ENCODE data around the gene ABTB2. TPM values are rescaled to one million over a fixed set of nuclear protein-coding genes. Genes with fewer than 3 reads are reported as not detected.

ABTB2 gene
- total RNA-seq, 1 experiment from 2014 or later: 5.5 TPM

DNA sequence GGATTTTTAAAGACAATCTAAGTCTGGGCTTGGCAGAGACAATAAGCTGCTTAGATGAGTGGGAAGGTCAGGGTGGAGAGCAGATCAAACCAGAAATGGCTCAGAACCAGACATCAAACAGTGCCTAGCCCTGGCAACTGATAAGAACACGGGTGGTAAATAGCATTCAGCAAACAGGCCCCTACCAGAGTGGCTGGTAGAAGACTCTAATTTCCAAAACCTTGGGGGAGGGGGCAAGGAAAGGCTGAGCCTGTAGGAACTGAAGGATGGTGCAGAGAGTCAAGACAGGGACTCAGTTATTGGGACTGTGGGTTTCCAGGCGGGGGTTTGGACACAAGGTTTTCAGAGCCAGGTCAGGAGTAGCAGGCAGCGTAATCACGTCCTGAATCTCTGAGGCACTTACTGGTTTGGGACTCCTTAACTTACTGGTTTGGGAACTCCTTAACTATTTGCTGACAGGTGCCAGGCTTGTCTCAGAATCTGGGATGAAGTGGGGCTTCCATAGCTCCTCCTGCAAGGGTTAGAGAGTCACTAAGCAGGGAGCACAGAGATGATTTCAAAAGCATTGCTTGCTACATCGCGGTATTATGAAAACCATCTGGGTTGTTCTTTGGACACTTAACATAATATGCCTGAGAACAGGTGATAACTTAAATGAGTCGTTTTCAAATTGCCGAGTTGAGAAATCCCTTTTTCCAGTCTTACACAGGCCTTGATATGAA, 5.7 kb upstream of the ABTB2 start:
- H2AFZ ChIP-seq (ENCODE audit: low read length): no peak overlapping the region

More for the DNA sequence above, 5.7 kb upstream of the ABTB2 start:
- WGBS (ENCODE audit: extremely low coverage, insufficient read length, low lambda C conversion rate): no CpG with 5 or more reads among the region's 8 CpGs
- no peak overlapping the region for H2BK15ac ChIP-seq (ENCODE audit: low read depth, low read length)
- H2BK20ac ChIP-seq (ENCODE audit: low read depth, low read length, poor library complexity, severe bottlenecking): no peak overlapping the region
- Mint-ChIP-seq H3K4me3 (no peak overlapping the region; a peak in 1 of 5 replicates), H3K27me3 (ENCODE audit: low read depth) (peaks cover 13% of the 10 kb centered on the region), H3K27ac (no peak overlapping the region), H3K36me3 (ENCODE audit: insufficient read depth in 1 of 3, low read depth in 3 of 3) (no peaks in the 10 kb centered on the region), H3K9me3 (no peaks in the 10 kb centered on the region), H3K4me1 (peaks cover 4 to 10% of the 10 kb centered on the region in 2 experiments; a peak in 3 of 4 replicates)
- no peak overlapping the region for H3K4me2 ChIP-seq (ENCODE audit: insufficient read depth, insufficient read length, low read length)
- no peaks in the 10 kb centered on the region for H3K79me1 ChIP-seq (ENCODE audit: insufficient read depth, low read depth, low read length, poor library complexity, severe bottlenecking)
- no peak overlapping the region for H3K4ac ChIP-seq (ENCODE audit: low read depth, low read length)
- H4K8ac ChIP-seq (replicated peaks; ENCODE audit: insufficient read length, low read depth, low read length): no peak overlapping the region
- no peak overlapping the region for H3K27ac ChIP-seq (ENCODE audit: insufficient read length, low read depth, low read length)
- H4K5ac ChIP-seq (ENCODE audit: insufficient read length, low read depth, low read length): no peak overlapping the region
- H3K27me3 ChIP-seq (ENCODE audit: insufficient read depth, low read length): no peaks in the 10 kb centered on the region
- H3K56ac ChIP-seq (ENCODE audit: insufficient read length, low read depth, low read length): no peak overlapping the region
- H3T11ph ChIP-seq (ENCODE audit: low read length): no peak overlapping the region
- no peak overlapping the region for H2AK5ac ChIP-seq (ENCODE audit: insufficient read length, low read length)
- H3K23ac ChIP-seq (ENCODE audit: insufficient read length, low read depth, low read length): no peak overlapping the region
- no peaks in the 10 kb centered on the region for H3K9me3 ChIP-seq (ENCODE audit: control insufficient read depth, low read depth, low read length)
- DNase-seq: no peak
- no peak overlapping the region for H3K9ac ChIP-seq (ENCODE audit: extremely low read depth, insufficient read length, low read length)
- no peaks in the 10 kb centered on the region for H3K4me1 ChIP-seq (ENCODE audit: insufficient read depth, low read length)
- no peak overlapping the region for H4K91ac ChIP-seq (ENCODE audit: insufficient read length, low read depth, low read length)
- H3K79me2 ChIP-seq (ENCODE audit: insufficient read depth, low read length): no peaks in the 10 kb centered on the region
- no peak overlapping the region for H2BK5ac ChIP-seq (ENCODE audit: insufficient read length, low read length)
- H3K23me2 ChIP-seq (ENCODE audit: insufficient read length, low read depth, low read length, poor library complexity, severe bottlenecking): peaks cover 7% of the 10 kb centered on the region
- no peak overlapping the region for H2BK12ac ChIP-seq (ENCODE audit: insufficient read length, low read depth, low read length)
- H2BK120ac ChIP-seq (ENCODE audit: low read depth, low read length, poor library complexity, severe bottlenecking): no peak overlapping the region
- H4K20me1 ChIP-seq (ENCODE audit: control insufficient read depth, insufficient read depth, insufficient read length): no peaks in the 10 kb centered on the region
- TF ChIP-seq, protein P1, sequence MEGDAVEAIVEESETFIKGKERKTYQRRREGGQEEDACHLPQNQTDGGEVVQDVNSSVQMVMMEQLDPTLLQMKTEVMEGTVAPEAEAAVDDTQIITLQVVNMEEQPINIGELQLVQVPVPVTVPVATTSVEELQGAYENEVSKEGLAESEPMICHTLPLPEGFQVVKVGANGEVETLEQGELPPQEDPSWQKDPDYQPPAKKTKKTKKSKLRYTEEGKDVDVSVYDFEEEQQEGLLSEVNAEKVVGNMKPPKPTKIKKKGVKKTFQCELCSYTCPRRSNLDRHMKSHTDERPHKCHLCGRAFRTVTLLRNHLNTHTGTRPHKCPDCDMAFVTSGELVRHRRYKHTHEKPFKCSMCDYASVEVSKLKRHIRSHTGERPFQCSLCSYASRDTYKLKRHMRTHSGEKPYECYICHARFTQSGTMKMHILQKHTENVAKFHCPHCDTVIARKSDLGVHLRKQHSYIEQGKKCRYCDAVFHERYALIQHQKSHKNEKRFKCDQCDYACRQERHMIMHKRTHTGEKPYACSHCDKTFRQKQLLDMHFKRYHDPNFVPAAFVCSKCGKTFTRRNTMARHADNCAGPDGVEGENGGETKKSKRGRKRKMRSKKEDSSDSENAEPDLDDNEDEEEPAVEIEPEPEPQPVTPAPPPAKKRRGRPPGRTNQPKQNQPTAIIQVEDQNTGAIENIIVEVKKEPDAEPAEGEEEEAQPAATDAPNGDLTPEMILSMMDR (conservative IDR thresholded peaks at IDR 0.05): no peak
- H3K18ac ChIP-seq (ENCODE audit: insufficient read length, low read depth, low read length): no peak overlapping the region
- H3K14ac ChIP-seq (ENCODE audit: insufficient read depth, low read length): no peak overlapping the region
